ENCODE data around the gene DEFB116. TPM values are rescaled to one million over a fixed set of nuclear protein-coding genes. Genes with fewer than 3 reads are reported as not detected.

The DEFB116 gene
- polyA plus RNA-seq, 1 of the 3 experiments (the other 2 are of a cell fraction), result not detected

GRCh38 chr20:31260326-31260932 lies 48.0 kb downstream of the DEFB116 start:
- no peak overlapping the region for H3K27ac ChIP-seq (ENCODE audit: low read depth in 2 of 2, low read length in 1 of 2)
- H3K79me2 ChIP-seq (ENCODE audit: insufficient read depth), result no peaks in the 10 kb centered on the region
- H3K9me2 ChIP-seq, result no peaks in the 10 kb centered on the region
- H3F3A ChIP-seq (replicated peaks; ENCODE audit: insufficient read depth), result no peaks in the 10 kb centered on the region
- no peaks in the 10 kb centered on the region for H3K36me3 ChIP-seq (replicated peaks in 1 of 2; ENCODE audit: control insufficient read depth in 1 of 2, insufficient read depth in 2 of 2, low read length in 1 of 2)
- no peak overlapping the region; a peak in 1 of 4 replicates for H3K4me3 ChIP-seq (ENCODE audit: low read depth in 2 of 2, low read length in 1 of 2)
- no peak overlapping the region for H2AFZ ChIP-seq (ENCODE audit: low read depth)
- ChIA-PET POLR2A (no interaction called here), CTCF (interaction anchor here (0.7 to 2.2 kb wide), 13 partner anchors 8 to 1818 kb away, joined by 3 to 11 read pairs (median 6); no protein-coding TSS in a partner anchor)
- WGBS (ENCODE audit: low lambda C conversion rate), result 0% methylated on average over 6 of the region's 6 CpGs
- TF ChIP-seq SMC3 (IDR thresholded peaks at IDR 0.05; ENCODE audit: low read depth, low read length) (peak; percentile 57), MXI1 (IDR thresholded peaks at IDR 0.05; ENCODE audit: low read depth, low read length) (no peak), NRF1 (IDR thresholded peaks at IDR 0.05; ENCODE audit: low read depth, low read length) (no peak), RAD21 (IDR thresholded peaks at IDR 0.05; ENCODE audit: low read length) (peak; percentile 62), SIN3A (IDR thresholded peaks at IDR 0.05; ENCODE audit: borderline replicate concordance, low read depth, low read length) (no peak), EZH2phosphoT487 (IDR thresholded peaks at IDR 0.05; ENCODE audit: borderline replicate concordance, low read depth) (no peak), CTCF (IDR thresholded peaks at IDR 0.05) (peak; percentile 69), REST (IDR thresholded peaks at IDR 0.05; ENCODE audit: low read depth, low read length) (no peak)
- H3K9ac ChIP-seq, result no peak overlapping the region
- no peaks in the 10 kb centered on the region for H3K27me3 ChIP-seq (ENCODE audit: insufficient read depth)
- no peaks in the 10 kb centered on the region for H4K20me1 ChIP-seq (ENCODE audit: insufficient read depth)
- no peak overlapping the region for H3K4me2 ChIP-seq
- peak; percentile 29 for DNase-seq
- no peaks in the 10 kb centered on the region for H3K4me1 ChIP-seq (ENCODE audit: control insufficient read depth in 1 of 2, insufficient read depth in 2 of 2, low read depth in 1 of 2, low read length in 1 of 2)
- H3K9me3 ChIP-seq, result no peaks in the 10 kb centered on the region

DNA sequence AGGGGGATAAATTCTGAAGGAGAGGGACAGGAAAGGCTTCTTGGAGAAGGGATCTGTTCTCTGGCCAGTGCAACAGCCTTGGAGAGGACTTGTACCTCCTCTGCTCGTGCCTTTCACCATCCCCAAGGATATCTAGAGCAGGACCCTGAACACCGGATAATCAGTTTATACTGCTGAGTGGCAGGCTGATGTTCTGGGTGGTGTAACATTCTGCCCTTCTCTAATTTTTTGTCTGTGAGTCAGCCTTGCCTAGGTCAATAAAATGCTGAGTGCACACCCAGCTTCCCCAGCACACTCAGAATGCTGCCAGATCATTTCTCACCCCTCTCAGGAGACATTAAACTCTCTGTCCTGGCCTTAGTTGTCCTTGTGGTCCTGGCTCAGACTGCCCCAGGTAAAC lies 51.0 kb downstream of the DEFB116 start, which contains the start of gene DEFB115:
Gene DEFB115, plus strand, starts transcription at position 301 of the 400 bp plus-strand sequence. Its CDS starts 0 bp downstream, at position 301.
- Histone ChIP-seq H4K20me1 (ENCODE audit: insufficient read depth) (no peaks in the 10 kb centered on the region), H2AFZ (ENCODE audit: low read depth) (no peak within 1 kb of the TSS), H3K9me2 (no peaks in the 10 kb centered on the region), H3K27ac (ENCODE audit: low read depth in 2 of 2, low read length in 1 of 2) (no peak within 1 kb of the TSS), H3K36me3 (replicated peaks in 1 of 2; ENCODE audit: control insufficient read depth in 1 of 2, insufficient read depth in 2 of 2, low read length in 1 of 2) (no peaks in the 10 kb centered on the region), H3K4me3 (ENCODE audit: low read depth in 2 of 2, low read length in 1 of 2) (no peak within 1 kb of the TSS), H3K79me2 (ENCODE audit: insufficient read depth) (no peaks in the 10 kb centered on the region), H3K9me3 (no peaks in the 10 kb centered on the region), H3K4me2 (no peak within 1 kb of the TSS), H3K4me1 (ENCODE audit: control insufficient read depth in 1 of 2, insufficient read depth in 2 of 2, low read depth in 1 of 2, low read length in 1 of 2) (no peaks in the 10 kb centered on the region), H3K9ac (no peak within 1 kb of the TSS), H3K27me3 (ENCODE audit: insufficient read depth) (no peaks in the 10 kb centered on the region), H3F3A (replicated peaks; ENCODE audit: insufficient read depth) (no peaks in the 10 kb centered on the region)
- ChIA-PET POLR2A (no interaction called here), CTCF (no interaction called here)
- 0% methylated on average over 2 of the region's 2 CpGs for WGBS (ENCODE audit: low lambda C conversion rate)
- DNase-seq, result no peak
- TF ChIP-seq EP300 (IDR thresholded peaks at IDR 0.05; ENCODE audit: borderline replicate concordance in 1 of 2, low read depth in 1 of 2, low read length in 1 of 2) (no peak), USF1 (IDR thresholded peaks at IDR 0.05; ENCODE audit: borderline replicate concordance, low read depth) (no peak), TCF12 (IDR thresholded peaks at IDR 0.05) (no peak), FOXJ3 (CRISPR knock-in tag; IDR thresholded peaks at IDR 0.05) (no peak), PBX3 (IDR thresholded peaks at IDR 0.05) (no peak), RAD21 (IDR thresholded peaks at IDR 0.05; ENCODE audit: low read length) (no peak), SIN3A (IDR thresholded peaks at IDR 0.05; ENCODE audit: borderline replicate concordance, low read depth, low read length) (no peak), RFX5 (IDR thresholded peaks at IDR 0.05; ENCODE audit: low read length) (no peak), NRF1 (IDR thresholded peaks at IDR 0.05; ENCODE audit: low read depth, low read length) (no peak), ZBTB33 (IDR thresholded peaks at IDR 0.05; ENCODE audit: borderline replicate concordance, low read depth) (no peak)
- TF ChIP-seq, protein P1, sequence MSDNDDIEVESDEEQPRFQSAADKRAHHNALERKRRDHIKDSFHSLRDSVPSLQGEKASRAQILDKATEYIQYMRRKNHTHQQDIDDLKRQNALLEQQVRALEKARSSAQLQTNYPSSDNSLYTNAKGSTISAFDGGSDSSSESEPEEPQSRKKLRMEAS (IDR thresholded peaks at IDR 0.05; ENCODE audit: low read depth), result no peak
